Activated T-cell treated with anti-CD3 and anti-CD28 coated beads, Interleukin-2, amount 50 U/mL, for 4 hours (primary cell): ENCODE results near the gene GALR1. TPM values are rescaled to one million over a fixed set of nuclear protein-coding genes. Genes with fewer than 3 reads are reported as not detected.
"Not testable (repeated sequence)": the region's sequence is repeated elsewhere in the genome, so short reads cannot be mapped to it uniquely, and the experiment has no call there.

ENCODE experiments used
- ATAC-seq, 2 donors: fragments of 200-7000 bp; cut with Tn5 transposase; one replicate each; pipeline ENCODE4 v1.10.0; 2021
- DNase-seq: peaks from one replicate; pipeline ENCODE4 v3.0.0-alpha.2; 2020
- H3K27me3 Mint-ChIP-seq: one replicate; pipeline ENCODE4 v1.8.0; 2021; ENCODE audit warnings: low read depth, mixed read lengths
- H3K36me3 Mint-ChIP-seq: one replicate; pipeline ENCODE4 v1.8.0; 2022; ENCODE audit warnings: mixed read lengths; ENCODE audit not compliant: insufficient read depth
- H3K4me1 Mint-ChIP-seq: one replicate; pipeline ENCODE4 v1.8.0; 2021; ENCODE audit warnings: low read depth, mixed read lengths
- H3K4me3 Mint-ChIP-seq: one replicate; pipeline ENCODE4 v1.8.0; 2021; ENCODE audit warnings: mild to moderate bottlenecking, moderate library complexity, mixed read lengths
- H3K9me3 Mint-ChIP-seq: one replicate; pipeline ENCODE4 v1.8.0; 2021; ENCODE audit warnings: mixed read lengths
- total RNA-seq, 3 donors: library from RNA; stranded (reverse); gene quantifications; one replicate each; pipeline ENCODE4 v1.2.1, GENCODE V29; 2021

Gene GALR1
- total RNA-seq, 3 donors from 2014 or later, result not detected

GRCh38 chr18:77223653-77224052 lies 26.0 kb upstream of the GALR1 start:
- peaks cover 13% of the 10 kb centered on the region for H3K4me1 Mint-ChIP-seq
- DNase-seq, result no peak
- no peak overlapping the region for H3K4me3 Mint-ChIP-seq
- ATAC-seq, result peak; percentile 45 to 64
- H3K27me3 Mint-ChIP-seq, result peaks cover 4% of the 10 kb centered on the region
- H3K36me3 Mint-ChIP-seq, result no peaks in the 10 kb centered on the region
- no peaks in the 10 kb centered on the region for H3K9me3 Mint-ChIP-seq

DNA sequence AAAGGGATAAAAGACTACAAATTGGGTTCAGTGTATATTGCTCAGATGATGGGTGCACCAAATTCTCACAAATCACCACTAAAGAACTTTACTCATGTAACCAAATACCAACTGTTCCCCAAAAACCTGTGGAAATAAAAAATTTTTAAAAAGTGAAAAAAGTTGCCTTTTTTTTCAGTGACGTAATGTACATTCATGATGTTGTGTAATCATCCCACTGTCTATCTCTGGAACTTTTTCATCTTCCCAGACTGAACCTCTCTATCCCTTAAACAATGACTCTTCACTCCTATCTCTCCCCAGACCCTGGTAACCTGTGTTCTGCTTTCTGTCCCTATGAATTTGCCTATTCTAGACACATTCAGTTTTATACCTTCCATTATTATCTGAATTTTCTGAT lies 19.0 kb upstream of the GALR1 start:
- Mint-ChIP-seq H3K36me3 (no peaks in the 10 kb centered on the region), H3K27me3 (peaks cover 20% of the 10 kb centered on the region), H3K4me3 (no peak overlapping the region), H3K9me3 (peaks cover 5% of the 10 kb centered on the region), H3K4me1 (no peaks in the 10 kb centered on the region)
- ATAC-seq, result no peak
- DNase-seq, result no peak

- Mint-ChIP-seq H3K27me3 (peaks cover 16% of the 10 kb centered on the region), H3K4me1 (no peaks in the 10 kb centered on the region), H3K36me3 (peaks cover 3% of the 10 kb centered on the region), H3K4me3 (no peak overlapping the region), H3K9me3 (peaks cover 24% of the 10 kb centered on the region)
- ATAC-seq (no peak), DNase-seq (no peak)
Observed at GRCh38 chr18:77234504-77235365, 14.9 kb upstream of the GALR1 start.

GRCh38 chr18:77239285-77239684 lies 10.4 kb upstream of the GALR1 start:
- not testable (repeated sequence) for H3K36me3 Mint-ChIP-seq, H3K4me1 Mint-ChIP-seq, ATAC-seq, H3K4me3 Mint-ChIP-seq, DNase-seq
- Mint-ChIP-seq H3K27me3 (peaks cover 12% of the 10 kb centered on the region), H3K9me3 (peaks cover 23% of the 10 kb centered on the region)

GRCh38 chr18:77248873-77249568 lies 627 bp upstream of the GALR1 start:
- ATAC-seq (peak; percentile 35 to 50), DNase-seq (no peak)
- no peaks in the 10 kb centered on the region for H3K36me3 Mint-ChIP-seq
- H3K27me3 Mint-ChIP-seq, result peaks cover 64% of the 10 kb centered on the region
- peak overlapping the region; percentile 50 for H3K4me3 Mint-ChIP-seq
- peaks cover 12% of the 10 kb centered on the region for H3K4me1 Mint-ChIP-seq
- H3K9me3 Mint-ChIP-seq, result peaks cover 13% of the 10 kb centered on the region

- Mint-ChIP-seq H3K9me3 (peaks cover 13% of the 10 kb centered on the region), H3K4me1 (peaks cover 12% of the 10 kb centered on the region), H3K27me3 (peaks cover 65% of the 10 kb centered on the region), H3K4me3 (no peak overlapping the region), H3K36me3 (no peaks in the 10 kb centered on the region)
- DNase-seq (no peak), ATAC-seq (peak in 1 of 2 donors; percentile 19)
Observed at GRCh38 chr18:77250501-77250925, 865 bp downstream of the GALR1 start.

- DNase-seq, result no peak
- ATAC-seq, result peak in 1 of 2 donors; percentile 13
Observed at GRCh38 chr18:77250926-77251729, 1.5 kb downstream of the GALR1 start.

GRCh38 chr18:77251730-77252050 lies 2.0 kb downstream of the GALR1 start:
- DNase-seq, result no peak
- Mint-ChIP-seq H3K27me3 (peaks cover 64% of the 10 kb centered on the region), H3K9me3 (peaks cover 12% of the 10 kb centered on the region), H3K4me3 (no peak overlapping the region), H3K4me1 (peaks cover 12% of the 10 kb centered on the region), H3K36me3 (no peaks in the 10 kb centered on the region)
- no peak for ATAC-seq

More at GRCh38 chr18:77250926-77251729, 1.5 kb downstream of the GALR1 start:
- H3K9me3 Mint-ChIP-seq, result peaks cover 13% of the 10 kb centered on the region
- peaks cover 12% of the 10 kb centered on the region for H3K4me1 Mint-ChIP-seq
- H3K27me3 Mint-ChIP-seq, result peaks cover 63% of the 10 kb centered on the region
- no peak overlapping the region for H3K4me3 Mint-ChIP-seq
- H3K36me3 Mint-ChIP-seq, result no peaks in the 10 kb centered on the region

GRCh38 chr18:77254711-77255405 lies 5.2 kb downstream of the GALR1 start:
- Mint-ChIP-seq H3K4me3 (no peak overlapping the region), H3K36me3 (no peaks in the 10 kb centered on the region), H3K9me3 (peaks cover 3% of the 10 kb centered on the region), H3K4me1 (peaks cover 2% of the 10 kb centered on the region), H3K27me3 (peaks cover 48% of the 10 kb centered on the region)
- no peak for ATAC-seq
- no peak for DNase-seq

DNA sequence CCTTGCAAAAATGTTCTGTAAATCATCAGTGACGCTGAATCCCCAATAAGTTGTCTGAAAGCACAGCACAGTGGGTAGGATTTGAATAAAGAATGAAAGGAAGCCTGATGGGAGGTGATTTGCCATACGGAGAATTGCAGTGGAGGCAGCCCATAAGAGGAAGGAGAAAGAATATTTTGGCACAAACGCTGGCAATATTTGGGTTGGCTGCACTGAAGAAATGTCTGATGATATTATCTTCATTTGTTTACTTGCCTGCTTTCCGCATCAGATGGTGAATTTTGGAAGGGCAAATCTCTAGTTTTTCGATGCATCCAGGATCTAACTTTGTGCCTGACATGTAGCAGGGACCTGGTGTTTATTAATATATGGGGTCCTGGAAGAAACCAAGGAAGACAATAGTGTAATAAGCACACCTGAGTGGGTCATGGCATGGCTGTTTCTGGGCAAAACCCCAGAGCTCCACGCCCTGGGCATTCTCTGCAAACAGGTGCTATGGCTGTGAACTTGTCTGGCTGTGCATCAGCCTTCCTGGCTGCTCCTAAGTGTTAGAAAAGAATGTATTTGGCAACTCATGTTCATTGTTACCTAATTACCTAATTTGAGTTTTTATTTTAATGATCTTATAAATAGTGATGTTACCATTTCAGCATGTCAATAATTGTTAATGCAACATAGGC lies 5.9 kb downstream of the GALR1 start:
- Mint-ChIP-seq H3K4me1 (peaks cover 2% of the 10 kb centered on the region), H3K4me3 (no peak overlapping the region), H3K9me3 (peaks cover 3% of the 10 kb centered on the region), H3K27me3 (peaks cover 47% of the 10 kb centered on the region), H3K36me3 (no peaks in the 10 kb centered on the region)
- DNase-seq (no peak), ATAC-seq (no peak)

- Mint-ChIP-seq H3K27me3 (peaks cover 14% of the 10 kb centered on the region), H3K4me3 (no peak overlapping the region), H3K4me1 (no peaks in the 10 kb centered on the region), H3K36me3 (peaks cover 6% of the 10 kb centered on the region), H3K9me3 (peaks cover 15% of the 10 kb centered on the region)
- DNase-seq, result no peak
- ATAC-seq, result no peak
Observed at GRCh38 chr18:77262643-77263465, 13.2 kb downstream of the GALR1 start.

DNA sequence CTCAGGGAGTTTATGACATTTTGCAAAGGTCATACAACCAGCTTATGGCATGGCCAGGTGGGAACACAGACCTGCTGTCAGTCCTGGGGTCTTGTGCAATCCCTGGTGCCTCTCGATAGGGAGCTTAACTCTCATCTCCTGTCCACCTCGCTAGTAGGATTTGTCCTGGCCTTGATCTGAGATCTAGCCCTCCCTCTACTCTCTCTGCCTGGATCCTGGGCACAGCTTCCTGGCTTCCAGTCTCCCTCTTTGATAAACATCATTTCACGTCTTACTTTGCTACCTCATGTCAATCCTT lies 13.8 kb downstream of the GALR1 start:
- Mint-ChIP-seq H3K27me3 (peaks cover 14% of the 10 kb centered on the region), H3K36me3 (peaks cover 6% of the 10 kb centered on the region), H3K4me1 (no peaks in the 10 kb centered on the region), H3K9me3 (peaks cover 15% of the 10 kb centered on the region), H3K4me3 (no peak overlapping the region)
- ATAC-seq, result no peak
- DNase-seq, result no peak

- Mint-ChIP-seq H3K4me1 (no peaks in the 10 kb centered on the region), H3K36me3 (peaks cover 6% of the 10 kb centered on the region), H3K27me3 (peaks cover 18% of the 10 kb centered on the region), H3K9me3 (peaks cover 15% of the 10 kb centered on the region), H3K4me3 (no peak overlapping the region)
- DNase-seq (no peak), ATAC-seq (no peak)
Observed at GRCh38 chr18:77267969-77268368, 18.3 kb downstream of the GALR1 start.
